COLO668 (cell line): ENCODE results near the gene AGL.
"Not testable (repeated sequence)": the region's sequence is repeated elsewhere in the genome, so short reads cannot be mapped to it uniquely, and the experiment has no call there.

Experiments
- DNase-seq: peaks from one replicate; lab custom pipeline; 2025; ENCODE audit not compliant: unreplicated experiment; lab: John Stamatoyannopoulos, UW

The AGL gene

DNA sequence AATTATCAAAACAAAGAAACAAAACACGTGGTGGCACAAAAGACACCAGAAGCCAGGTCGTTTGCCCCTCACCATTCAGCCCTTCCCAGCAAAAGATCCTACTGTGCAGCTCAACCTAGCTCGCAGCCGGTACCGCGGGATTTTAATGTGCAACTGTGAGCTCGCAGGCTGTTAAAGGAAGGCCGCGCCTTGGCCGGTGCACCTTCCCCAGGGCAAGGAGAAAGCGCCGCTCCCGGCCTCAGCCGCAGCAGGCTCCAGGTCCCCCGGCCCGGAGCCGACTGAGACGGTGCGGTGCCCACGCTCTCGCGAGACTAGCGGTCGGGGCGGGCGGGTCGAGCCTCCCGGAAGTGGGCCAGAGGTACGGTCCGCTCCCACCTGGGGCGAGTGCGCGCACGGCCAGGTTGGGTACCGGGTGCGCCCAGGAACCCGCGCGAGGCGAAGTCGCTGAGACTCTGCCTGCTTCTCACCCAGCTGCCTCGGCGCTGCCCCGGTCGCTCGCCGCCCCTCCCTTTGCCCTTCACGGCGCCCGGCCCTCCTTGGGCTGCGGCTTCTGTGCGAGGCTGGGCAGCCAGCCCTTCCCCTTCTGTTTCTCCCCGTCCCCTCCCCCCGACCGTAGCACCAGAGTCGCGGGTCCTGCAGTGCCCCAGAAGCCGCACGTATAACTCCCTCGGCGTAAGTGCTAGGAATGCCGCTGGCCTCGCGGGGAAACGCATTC, at the start of gene AGL:
TSS of gene AGL (plus strand) at position 618 of the 715 bp plus-strand sequence. CDS start 682 bp downstream, outside the sequence.
- DNase-seq, result peak; percentile 96

DNA sequence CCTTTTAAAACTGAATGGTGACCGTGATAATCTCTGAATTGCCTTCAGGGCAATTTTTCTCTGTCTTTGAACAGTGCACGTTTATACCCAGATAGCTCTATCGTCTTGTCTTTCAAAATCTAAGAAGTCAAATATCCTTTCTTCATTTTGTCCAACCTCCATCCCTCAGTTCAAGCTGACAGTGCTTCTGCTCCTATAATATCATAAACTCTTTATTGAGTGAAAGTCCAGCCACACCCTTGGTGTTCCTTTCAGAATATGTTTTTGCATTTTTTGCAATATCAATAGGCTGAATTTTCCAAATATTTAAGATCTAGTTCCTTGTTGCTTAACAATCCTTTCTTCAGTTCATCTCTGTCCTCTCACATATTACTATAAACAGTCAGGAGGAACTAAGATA, 48.6 kb upstream of the AGL start:
- no peak for DNase-seq

DNA sequence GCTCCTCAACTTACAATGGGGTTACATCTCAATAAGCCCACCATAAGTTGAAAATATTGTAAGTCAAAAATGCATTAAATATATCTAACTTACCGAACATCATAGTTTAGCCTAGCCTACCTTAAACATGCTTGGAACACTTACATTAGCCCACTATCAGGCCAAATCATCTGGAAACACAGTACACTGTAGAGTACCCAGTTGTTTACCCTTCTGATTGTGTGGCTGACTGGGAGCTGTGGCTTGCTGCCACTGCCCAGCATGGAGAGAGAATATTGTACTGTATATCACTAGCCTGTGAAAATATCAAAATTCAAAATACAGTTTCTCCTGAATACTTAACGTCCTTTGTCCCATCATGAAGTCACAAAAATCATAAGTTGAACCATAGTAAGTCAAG, 43.3 kb upstream of the AGL start:
- DNase-seq, result no peak

DNA sequence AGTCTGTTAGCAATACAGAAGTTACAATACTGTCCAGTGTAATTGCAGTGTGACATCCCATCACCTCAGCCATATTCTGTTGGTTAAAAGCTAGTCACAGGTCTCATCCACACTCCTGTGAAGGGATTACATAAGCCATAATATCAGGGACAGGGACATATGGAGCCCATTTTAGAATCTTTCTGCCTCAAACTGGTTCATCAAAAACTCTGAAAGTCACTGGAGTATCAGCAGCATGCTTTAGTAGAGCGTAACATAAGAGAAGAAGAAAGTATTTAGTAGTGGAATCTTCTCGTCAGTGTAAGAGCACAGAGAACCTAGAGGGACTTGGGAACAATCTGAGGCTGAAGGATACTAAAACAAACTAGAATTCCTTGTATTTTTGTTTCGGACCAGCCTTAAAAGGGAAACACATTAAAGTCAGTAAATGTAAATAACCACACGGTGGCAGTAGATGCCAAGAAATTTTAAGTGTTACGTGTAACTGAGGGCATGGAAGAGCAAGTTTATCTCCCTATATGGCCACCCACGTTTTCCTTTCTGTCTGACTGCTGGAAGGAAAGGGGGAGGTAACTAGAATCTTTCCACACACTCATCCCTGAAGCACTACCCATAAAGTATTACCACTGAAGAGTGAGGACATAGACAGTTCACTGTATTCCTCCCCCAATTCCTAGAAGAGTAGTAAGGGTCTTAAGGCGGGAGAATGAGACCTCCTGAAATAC, 41.6 kb upstream of the AGL start:
- peak; percentile 28 for DNase-seq

DNA sequence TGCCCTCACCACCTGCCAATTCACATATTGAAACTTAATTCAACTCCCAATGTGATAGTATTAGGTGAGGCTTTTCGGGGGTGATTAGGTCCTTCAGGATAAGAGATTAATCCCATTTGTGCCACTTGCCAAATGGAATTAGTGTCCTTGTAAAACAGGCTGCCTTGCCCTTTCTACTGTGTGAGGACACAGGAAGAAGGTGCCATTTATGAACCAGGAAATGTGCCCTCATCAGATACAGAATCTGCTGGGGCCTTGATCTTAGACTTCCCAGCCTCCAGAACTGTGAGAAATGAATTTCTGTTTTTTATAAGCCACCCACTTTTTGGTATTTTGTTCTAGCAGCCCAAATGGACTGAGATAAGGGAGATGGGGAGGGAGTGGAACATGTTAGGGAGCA, 39.1 kb upstream of the AGL start:
- no peak for DNase-seq

DNA sequence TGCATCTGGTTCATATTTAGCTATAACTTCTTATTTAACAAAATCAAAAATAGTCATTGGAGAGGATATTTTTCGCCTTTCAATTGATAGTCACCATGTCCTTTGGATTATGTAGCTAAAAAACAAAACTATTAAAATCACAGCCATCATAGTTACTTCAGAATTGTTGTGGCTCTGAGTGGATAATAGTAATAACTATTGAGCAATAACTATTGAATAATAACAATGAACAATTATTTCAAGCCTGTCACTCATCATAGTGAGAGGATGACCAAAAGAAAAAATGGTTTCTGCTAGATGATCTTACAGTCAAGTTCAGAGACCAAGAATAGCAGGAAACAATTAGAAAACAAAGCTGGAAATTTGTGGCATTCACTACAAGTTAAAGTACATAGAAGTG, 38.4 kb upstream of the AGL start:
- no peak for DNase-seq

DNA sequence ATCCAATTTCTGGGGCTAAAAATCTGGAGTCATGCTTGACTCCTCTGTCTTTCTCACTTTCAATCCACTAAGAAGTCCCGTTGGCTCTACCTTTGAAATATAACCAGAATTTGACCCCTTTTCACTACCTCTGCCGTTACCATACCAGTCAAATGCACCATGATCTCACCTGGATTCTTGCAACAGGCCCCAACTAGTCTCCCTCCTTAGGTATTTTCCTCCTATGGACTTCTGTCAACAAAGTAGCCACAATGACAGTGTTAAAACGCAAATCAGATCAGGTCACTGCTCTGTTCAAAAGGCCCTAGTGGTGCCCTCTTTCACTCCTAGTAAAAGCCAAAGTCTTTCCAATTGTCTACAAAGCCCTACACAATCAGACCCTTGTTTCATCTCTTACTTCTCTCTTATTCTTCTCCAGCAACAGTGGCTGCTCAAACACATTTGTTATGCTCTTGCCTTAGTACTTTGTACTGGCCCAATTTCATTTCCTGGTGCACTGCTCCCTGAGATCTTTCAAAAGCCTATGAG, 35.7 kb upstream of the AGL start:
- DNase-seq, result no peak

DNA sequence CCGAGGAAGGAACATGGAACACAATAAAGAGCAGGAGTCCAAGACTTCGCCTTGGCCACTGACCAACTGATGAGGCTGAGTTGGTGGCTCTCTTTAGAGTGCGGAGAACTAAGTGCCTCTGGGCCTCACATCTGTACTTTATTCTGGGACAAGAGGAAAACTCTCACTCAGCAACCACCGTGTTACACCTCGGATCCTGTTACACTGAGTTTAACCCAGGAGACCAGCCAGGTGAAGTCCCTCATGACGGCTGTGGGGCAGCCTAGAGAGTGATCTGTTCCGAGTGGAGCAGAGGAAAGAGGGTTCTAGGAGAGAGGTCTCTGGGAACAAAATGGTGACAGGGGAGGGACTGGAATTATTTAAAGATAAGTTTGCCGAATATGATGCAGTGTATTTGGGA, 33.5 kb upstream of the AGL start:
- DNase-seq, result no peak

DNA sequence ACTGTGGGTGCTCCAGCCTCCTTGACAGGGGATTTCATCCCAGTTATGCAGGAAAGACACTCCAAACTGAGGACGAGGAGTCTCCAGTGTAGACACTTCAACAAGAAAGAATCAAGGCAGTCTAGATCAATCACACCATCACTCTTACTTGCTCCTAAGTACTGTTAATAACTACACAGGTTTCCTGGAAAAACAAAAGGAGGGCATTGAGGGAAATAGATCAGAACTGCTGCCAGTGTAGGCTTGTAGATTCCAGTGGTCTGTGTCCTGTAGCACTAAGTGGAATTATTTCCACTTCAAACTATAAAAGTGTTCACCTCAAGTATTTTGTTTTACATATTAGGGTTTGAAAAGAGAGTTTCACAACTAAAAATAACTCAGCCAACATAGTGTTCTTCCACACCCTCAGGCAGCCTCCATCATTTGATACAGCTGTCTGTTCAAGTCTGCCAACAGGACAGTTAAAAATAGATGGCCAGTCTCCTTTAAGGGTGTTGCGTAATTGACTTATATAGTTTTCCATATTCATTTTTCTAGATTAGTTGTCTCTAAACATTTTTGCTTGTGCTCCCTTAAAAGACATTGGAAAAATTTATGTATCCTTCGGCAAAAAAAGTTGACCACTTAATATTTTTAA, 32.0 kb upstream of the AGL start:
- no peak for DNase-seq

DNA sequence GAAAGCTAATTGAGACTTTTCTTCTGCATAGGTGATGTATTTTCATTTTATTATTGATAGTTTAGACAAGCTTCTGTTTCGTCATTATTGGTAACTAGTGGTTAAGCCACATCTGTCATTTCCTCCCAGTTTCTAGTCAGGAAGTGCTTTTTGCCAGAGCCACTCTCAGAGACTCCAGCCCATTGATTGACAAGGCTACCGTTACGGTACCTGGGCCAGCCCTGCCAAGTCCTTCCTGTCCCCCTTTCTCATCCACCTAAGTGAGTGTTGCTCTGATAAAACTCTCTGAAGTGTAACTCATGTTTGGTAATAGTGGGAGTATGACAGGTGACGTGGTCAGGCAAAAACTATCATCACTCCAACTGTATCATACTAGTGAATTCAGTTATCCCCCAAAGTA, 29.6 kb upstream of the AGL start:
- no peak for DNase-seq

DNA sequence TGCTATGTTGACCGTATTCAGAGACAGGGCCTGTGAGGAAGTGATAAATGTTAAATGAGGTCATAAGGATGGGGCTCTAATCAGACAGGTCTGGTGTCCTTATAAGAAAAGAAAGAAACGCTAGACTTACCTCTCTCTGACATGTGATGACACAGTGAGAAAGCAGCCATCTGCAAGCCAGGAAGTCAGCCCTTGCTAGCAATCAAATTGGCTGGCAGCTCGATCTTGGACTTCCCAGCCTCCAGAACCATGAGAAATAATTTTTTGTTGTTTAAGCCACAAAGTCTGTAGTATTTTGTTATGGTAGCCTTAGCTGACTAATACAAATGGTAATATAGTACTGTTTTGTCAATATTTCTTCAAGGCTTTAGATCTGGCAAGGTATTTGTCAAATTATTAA, 25.1 kb upstream of the AGL start:
- no peak for DNase-seq

DNA sequence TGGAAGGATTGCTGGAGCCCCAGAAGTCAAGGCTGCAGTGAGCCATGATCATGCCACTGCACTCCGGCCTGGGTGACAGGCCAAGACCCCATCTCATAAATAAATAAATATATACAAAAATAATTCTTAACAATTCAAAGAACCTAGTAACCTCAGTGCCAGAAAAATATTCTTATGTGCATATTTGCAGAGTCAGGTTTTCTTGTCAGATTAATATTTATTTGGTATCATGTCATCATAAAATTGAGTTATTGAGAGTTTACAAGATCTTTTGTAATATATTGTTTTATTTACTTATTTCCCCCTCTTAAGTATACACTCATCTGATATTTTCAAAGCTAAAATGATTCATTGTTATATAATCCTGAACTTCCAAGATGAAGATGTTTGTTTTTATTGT, 24.5 kb upstream of the AGL start:
- no peak for DNase-seq

DNA sequence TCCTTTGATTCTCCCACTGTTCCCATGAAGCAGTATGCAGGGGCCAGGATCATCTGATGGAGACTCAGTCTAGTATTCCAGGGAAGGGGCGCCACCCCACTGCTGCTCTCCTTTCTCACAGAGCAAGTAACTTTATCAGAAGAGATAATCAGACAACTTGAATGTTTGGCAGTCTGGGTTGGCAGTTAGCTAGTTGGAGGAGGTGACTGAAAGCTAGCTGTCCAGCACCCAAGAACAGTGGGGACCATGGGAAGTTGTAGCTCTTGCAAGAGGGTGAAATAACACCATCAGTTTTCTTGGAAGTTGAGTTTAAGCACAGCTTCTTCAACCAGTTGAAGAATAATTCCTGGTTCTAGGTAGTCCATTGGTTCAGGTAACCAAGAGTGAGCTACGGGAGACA, 22.2 kb upstream of the AGL start:
- no peak for DNase-seq

DNA sequence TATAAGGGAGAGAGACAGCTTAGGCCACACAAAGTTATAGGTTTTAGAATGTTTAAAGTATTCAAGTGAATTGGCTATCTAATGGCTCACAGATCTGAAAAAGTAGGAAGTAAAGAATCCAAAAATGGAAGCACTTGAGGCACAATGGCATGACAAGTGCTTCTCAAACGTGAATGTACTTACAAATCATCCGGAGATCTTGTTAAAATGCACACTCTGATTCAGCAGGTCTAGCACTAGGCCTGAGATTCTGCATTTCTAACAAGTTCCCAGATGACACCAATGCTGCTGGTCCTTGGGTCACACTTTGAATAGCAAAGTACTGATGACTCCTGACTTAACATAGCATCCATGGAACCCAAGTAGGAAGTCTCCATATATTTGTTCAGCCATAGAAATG, 20.9 kb upstream of the AGL start:
- no peak for DNase-seq

DNA sequence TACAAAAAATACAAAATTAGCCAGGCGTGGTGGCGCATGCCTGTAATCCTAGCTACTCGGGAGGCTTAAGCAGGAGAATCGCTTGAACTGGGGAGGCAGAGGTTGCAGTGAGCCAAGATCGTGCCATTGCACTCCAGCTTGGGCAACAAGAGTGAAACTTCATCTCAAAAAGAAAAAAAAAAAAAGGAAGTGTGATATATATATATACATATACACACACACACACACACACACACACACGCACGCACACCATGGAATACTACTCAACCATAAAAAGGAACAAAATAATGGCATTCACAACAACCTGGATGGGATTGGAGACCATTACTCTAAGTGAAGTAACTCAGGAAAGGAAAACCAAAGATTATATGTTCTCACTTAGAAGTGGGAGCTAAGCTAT, 16.2 kb upstream of the AGL start:
- not testable (repeated sequence) for DNase-seq

DNA sequence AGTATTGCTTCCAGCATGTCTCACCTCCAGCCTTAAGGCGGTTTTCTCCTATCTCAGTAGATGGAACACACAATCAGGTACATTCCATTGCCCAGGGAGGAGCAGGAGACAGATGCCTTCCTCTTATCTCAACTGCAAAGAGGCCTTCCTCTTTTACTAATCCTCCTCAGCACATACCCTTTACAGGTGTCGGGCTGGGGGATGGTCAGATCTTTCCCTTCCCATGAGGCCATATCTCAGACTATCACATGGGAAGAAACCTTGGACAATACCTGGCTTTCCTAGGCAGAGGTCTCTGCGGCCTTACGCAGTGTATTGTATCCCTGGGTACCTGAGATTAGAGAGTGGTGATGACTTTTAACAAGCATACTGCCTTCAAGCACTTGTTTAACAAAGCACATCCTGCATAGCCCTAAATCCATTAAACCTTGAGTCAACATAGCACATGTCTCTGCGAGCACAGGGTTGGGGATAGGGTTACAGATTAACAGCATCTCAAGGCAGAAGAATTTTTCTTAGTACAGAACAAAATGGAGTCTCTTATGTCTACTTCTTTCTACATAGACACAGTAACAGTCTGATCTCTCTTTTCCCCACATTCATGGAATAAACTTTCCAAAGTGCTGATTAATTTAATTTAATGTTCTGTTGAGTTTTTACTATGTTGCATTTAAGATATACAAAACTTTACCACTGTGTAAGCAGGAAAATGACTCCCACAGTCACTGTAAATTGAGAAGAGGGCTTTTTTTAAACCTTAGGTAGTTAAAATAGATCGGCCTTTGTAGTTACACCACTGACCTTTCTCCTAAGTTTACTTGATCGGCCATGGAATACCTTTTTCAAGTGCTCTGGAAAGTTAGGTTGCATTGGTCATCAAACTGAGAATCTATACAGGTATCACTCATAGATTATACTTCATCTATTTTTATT, 13.7 kb upstream of the AGL start:
- DNase-seq, result peak; percentile 47

DNA sequence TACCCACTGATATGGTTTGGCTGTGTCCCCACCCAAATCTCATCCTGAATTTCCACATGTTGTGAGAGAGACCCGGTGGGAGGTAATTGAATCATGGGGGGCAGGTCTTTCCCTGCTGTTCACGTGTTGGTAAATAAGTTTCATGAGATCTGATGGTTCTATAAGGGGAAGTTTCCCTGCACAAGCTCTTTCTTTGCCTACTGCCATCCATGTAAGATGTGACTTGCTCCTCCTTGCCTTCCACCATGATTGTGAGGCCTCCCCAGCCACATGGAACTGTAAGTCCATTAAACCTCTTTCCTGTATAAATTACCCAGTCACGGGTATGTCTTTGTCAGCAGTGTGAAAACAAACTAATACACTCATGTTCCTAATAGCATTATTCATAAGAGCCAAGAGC, 9.8 kb upstream of the AGL start:
- DNase-seq, result not testable (repeated sequence)

DNA sequence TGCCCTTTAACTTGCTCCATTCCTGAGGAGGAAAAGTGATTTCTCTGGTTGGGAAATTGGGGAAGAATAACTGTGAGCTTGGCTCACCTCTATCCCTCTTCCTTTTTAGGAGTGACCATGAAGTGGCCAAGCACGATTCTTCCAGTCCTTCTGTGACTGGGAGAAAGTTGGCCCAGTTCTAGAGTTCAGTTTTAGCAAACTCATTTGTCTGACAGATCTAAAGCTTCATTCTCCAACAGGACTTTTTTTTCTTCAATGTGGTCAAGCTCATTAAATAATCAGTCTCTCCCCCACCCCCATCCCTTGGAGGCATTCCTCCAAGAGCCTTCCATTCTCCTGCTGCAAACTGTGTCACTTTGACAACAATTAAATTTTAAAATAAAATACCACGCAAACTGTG, 6.4 kb upstream of the AGL start:
- DNase-seq, result no peak

DNA sequence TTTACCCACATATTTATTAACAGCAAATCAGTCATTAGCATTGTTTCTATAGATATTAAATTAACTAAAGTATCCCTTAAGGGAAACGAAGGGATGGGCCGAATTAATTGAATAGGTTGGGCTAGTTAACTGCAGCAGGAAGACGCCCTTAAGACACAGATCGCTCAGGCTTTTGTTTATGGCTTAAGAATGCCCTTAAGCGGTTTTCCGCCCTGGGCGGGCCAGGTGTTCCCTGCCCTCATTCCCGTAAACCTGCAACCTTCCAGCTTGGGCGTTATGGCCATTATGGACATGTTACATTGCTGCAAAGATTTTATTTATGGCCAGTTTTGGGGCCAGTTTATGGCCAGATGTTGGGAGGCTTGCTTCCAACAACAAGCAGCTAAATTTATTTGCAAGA, 5.0 kb upstream of the AGL start:
- DNase-seq, result not testable (repeated sequence)

DNA sequence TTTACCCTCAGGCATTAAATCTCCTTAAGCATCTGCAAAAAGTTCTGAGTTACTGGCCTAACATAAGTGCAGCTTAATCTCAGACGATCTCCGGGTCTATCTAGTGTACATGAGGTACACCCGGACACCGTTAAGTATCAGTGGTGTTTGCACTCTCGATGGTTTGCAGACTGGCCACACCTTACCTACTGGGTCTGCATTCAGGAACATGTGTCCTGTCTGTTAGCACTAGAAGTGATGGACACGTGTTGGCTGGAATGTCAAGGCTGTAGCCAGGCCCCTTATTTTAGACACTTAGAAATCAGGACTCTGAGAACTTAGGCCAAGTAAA, 783 bp upstream of the AGL start:
- peak; percentile 30 for DNase-seq
